NCI-H2081 treated with DMSO at 0.1 percent for 48 hours (cell line): Measurements from ENCODE around the gene AP2A1.
"Not testable (repeated sequence)": the region's sequence is repeated elsewhere in the genome, so short reads cannot be mapped to it uniquely, and the experiment has no call there.

Experiments
- DNase-seq: peaks from one replicate; lab custom pipeline; 2025; lab: John Stamatoyannopoulos, UW

Gene AP2A1

DNA sequence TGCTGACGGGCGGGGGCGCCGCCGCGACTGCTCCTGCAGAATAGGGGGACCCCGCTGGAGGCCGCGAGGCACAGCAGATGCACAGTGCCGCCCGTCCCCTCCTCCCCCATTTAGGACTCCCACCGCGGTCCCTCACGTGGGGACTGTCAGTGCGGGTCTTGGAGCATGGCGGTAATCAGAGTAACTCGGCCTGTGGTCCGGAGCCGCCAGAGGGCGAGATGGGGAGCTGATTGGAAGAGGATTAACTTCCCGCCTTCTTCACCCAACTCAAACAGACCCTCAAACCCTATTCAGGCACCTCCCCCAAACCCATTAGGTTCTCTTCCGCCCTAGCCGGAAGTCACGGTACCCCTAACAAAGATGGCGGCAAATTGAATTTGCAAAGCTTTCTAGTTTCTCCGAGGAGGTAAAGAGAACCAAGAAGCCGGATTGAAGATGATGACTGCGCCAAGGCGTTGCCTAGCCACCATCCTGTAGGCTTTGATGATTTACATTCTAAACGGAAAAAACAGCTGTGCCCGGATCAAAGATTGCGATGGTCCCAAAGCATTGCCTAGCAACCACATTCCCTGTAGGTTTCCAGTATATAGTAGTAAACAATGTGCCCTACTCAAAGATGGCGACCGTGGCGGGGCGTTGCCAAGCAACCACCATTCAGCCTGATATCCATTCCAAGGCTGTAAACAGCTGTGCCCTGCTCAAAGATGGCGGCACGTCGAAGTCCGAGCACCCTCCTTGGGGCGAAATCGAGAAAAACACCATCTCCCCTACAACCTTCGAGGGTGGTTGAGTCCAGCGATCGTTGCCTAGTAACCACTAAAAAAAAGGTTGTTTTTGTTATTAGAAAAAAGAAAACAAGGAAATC is 46.4 kb downstream of the AP2A1 start, which contains the start of gene FUZ:
Gene FUZ (minus strand): TSS at position 296 of the 865 bp plus-strand sequence. CDS start 186 bp downstream, at position 110.
- DNase-seq = peak; percentile 89

GRCh38 chr19:49814010-49814409 is 47.2 kb downstream of the AP2A1 start:
- DNase-seq = no peak

GRCh38 chr19:49816590-49816989 is 49.8 kb downstream of the AP2A1 start:
- no peak for DNase-seq

- DNase-seq = peak; percentile 58
Observed at GRCh38 chr19:49817964-49818648, 51.3 kb downstream of the AP2A1 start, which contains the start of gene MED25. Gene MED25, plus strand, starts transcription at chr19:49818289. Its CDS starts 53 bp downstream, at chr19:49818342.

DNA sequence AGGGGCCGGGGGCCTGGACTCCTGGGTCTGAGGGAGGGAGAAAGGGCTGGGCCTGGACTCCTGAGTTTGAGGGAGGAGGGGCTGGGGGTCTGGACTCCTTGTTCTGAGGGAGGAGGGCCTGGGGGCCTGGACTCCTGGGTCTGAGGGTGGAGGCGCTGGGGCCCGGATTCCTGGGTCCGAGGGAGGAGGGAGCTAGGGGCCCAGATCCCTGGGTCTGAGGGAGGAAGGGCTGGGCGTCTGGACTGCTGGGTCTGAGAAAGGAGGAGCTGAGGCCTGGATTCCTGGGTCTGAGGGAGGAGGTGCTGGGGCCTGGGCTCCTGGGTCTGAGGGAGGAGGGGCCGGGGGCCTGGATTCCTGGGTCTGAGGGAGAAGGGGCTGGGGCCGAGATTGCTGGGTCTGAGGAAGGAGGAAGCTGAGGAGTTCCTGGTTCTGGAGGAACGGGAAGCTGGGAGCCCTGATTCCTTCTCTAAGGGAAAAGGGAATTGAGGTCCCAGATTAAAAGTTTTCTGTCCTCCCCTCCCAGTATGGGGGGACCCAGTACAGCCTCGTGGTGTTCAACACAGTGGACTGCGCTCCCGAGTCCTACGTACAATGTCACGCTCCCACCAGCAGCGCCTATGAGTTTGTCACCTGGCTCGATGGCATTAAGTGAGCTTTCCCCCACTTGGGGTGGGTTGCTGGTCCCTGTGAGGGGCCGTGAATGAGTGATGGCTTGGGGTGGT is 52.0 kb downstream of the AP2A1 start:
- no peak for DNase-seq

DNA sequence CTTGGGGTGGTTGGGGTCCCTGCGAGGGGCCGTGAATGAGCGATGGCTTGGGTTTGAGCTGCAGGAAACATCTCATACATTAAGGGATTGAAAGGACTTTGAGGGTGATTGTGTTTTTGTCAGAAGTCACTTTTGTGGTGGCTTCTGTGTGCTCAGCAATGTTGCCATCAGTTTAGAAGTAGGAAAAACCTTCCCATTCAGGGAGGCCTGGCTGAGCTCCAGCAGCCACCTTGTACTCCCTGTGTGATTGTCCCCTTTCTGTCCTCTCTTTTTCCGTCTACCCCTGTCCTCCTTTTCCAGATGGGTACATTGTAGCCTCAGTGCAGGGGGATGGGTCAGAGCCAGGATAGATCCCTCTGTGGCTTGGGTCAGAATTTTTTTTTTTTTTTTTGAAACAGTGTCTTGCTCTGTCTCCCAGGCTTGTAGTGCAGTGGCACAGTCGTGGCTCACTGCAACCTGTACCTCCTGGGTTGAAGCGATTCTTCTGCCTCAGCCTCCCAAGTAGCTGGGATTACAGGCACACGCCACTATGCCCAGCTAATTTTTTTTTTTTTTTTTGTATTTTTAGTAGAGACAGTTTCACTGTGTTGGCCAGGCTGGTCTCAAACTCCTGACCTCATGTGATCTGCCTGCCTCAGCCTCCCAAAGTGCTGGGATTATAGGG is 52.8 kb downstream of the AP2A1 start:
- DNase-seq = not testable (repeated sequence)

DNA sequence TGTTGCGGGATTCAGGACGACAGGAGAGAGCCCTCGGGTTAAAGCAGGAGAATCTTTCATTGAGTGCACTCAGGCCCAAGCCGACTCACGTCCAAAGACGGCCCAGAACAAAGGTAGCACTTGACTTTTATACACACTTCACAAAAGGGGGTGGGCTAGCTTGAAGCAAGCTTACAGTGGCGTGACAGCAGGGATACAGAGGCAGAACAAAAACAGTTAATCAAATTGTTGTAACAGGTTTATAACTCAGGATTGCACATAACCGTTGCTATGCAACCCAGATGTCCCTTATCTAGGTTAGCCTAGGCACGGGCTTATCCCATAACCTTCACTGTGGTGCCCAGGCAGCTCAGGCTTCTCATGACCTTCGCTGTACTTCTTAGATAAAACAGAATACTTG is 53.3 kb downstream of the AP2A1 start:
- no peak for DNase-seq

DNA sequence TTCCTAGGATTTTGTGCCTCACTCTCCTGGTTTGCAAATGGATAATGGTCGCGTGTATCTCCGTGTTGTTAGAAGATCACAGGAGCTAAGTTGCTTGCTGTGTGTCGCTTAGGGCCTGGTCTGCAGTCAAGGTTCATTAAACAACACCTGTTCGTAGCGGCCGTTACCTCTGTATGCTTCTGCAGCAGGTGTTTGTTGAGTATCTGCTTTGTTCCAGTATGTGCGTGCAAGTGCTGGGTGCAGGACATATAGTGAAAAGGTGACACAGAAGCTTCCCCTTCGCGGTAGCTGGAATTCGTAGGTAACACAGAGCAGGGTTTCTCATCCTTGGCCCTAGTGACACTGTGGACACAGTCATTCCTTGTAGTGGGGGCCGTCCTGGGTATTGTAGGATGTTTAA is 56.7 kb downstream of the AP2A1 start:
- peak; percentile 33 for DNase-seq

GRCh38 chr19:49824662-49825061 is 57.9 kb downstream of the AP2A1 start:
- no peak for DNase-seq

- DNase-seq = no peak
Observed at GRCh38 chr19:49827034-49827433, 60.2 kb downstream of the AP2A1 start.

DNA sequence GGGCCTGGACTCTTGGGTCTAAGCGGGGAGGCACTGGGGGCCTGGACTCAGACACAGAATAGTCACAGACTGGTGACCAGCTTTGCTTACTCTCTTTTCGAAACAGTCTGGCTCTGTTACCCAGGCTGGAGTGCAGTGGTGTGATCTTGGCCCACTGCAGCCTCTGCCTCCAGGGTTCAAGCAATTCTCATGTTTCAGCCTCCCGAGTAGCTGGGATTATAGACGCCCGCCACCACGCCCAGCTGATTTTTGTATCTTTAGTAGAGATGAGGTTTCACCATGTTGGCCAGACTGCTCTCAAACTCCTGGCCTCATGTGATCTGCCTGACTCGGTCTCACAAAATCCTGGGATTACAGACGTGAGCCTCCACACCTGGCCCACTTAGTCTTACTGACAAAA is 62.4 kb downstream of the AP2A1 start:
- no peak for DNase-seq

DNA sequence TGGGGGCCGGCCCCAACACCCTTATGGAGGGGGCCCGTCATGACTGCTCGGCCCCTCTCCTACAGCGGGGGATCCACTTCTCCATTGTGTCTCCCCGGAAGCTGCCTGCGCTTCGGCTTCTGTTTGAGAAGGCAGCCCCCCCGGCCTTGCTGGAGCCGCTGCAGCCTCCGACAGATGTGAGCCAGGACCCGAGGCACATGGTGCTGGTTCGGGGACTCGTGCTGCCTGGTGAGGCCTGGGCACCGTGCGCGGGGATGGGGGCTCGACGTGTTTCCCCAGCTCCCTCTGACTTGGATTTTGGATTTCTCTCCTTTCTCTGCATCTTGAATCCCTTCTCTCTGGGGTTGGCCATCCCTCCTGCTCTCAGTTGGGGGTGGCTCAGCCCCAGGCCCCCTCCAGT is 62.9 kb downstream of the AP2A1 start:
- no peak for DNase-seq

GRCh38 chr19:49830766-49831165 is 64.0 kb downstream of the AP2A1 start:
- no peak for DNase-seq

- DNase-seq = no peak
Observed at GRCh38 chr19:49831592-49831991, 64.8 kb downstream of the AP2A1 start.

- DNase-seq = no peak
Observed at GRCh38 chr19:49832556-49832955, 65.8 kb downstream of the AP2A1 start.

GRCh38 chr19:49833599-49833998 is 66.8 kb downstream of the AP2A1 start:
- DNase-seq = no peak

DNA sequence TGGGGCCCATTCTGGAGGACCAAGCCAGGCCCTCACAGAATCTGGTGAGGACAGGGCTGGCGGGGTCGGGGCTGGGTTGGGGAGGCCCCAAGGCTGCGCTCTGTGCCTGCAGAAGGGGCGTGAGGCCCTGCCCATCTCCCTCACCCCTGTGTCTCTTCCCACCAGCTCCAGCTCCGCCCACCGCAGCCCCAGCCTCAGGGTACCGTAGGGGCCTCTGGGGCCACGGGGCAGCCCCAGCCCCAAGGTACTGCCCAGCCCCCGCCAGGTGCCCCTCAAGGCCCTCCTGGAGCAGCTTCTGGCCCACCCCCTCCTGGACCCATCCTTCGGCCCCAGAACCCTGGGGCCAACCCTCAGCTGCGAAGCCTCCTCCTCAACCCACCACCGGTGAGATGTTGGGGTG is 68.8 kb downstream of the AP2A1 start:
- DNase-seq = no peak

- no peak for DNase-seq
Observed at GRCh38 chr19:49836176-49837008, 69.6 kb downstream of the AP2A1 start.

GRCh38 chr19:49837009-49837310 is 70.2 kb downstream of the AP2A1 start:
- no peak for DNase-seq

DNA sequence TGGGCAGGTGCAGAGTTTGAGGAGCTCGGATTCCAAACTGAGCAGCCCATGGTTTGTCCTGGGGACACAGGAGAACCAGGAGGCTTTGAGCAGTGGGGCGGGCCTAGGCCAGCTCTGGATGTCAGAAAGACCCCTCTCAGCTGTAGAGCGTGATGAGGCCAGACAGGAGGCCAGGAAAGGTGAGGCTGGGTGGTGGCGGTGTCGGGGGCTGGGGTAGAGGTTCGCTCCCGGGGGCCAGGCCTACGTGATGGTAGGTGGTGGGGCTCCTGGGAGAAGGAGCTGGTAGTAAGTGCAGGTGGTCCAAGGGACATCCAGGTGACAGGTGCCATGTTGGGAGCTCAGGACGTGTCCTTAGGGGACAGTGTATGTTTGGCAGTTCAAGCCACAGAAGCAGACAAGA is 70.6 kb downstream of the AP2A1 start:
- DNase-seq = no peak

DNA sequence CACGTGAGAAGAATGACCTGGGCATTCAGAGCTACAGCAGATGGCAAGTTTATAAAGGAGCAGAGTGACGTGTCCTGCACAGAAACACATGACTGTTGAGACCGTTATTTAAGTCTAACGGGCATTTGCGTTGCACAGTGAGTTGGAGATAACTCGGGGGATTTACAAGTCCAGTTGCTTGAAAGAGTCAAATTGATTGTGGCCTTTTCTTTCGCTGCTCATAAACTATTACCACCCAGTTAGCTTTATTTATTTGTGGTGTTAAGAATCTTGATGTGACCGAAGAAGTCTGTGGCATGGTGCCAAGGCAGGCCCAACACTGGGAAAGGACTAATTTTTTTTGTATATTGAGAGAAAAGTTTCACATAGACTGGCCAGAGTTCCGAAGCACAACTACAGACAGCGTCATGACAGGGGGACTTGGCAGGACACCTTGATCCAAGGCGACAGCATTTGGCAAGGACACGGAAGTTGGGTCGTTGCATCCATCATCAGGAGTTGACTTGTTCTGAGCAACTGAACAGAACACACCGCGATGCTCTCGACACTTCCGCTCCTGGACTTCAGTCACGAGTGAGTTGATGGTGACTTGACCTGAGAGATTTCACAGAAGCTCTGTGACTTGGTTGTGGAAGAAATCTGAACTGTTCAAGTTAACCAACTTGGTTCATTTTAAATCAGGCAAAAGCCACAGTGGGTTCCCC is 72.2 kb downstream of the AP2A1 start:
- no peak for DNase-seq
